CD4-positive, alpha-beta T cell (primary cell): ENCODE measurements around the gene DLGAP3. TPM values are rescaled to one million over a fixed set of nuclear protein-coding genes. Genes with fewer than 3 reads are reported as not detected.

ENCODE experiments used
- ATAC-seq: fragments of 200-7000 bp; cut with Tn5 transposase; one replicate; pipeline ENCODE4 v1.10.0; 2022; ENCODE audit warnings: mild to moderate bottlenecking; ENCODE audit not compliant: poor library complexity
- CTCF ChIA-PET: fragments of 350-600 bp; sonication (Branson Sonifier 250); formaldehyde crosslinking; loops from one replicate; lab custom pipeline; 2021; ENCODE audit warnings: antibody characterized with exemption, inconsistent platforms; lab: Charles Lee
- POLR2A ChIA-PET: fragments of 350-600 bp; sonication (Branson Sonifier 250); formaldehyde crosslinking; loops from one replicate; lab custom pipeline; 2021; ENCODE audit warnings: antibody characterized with exemption, inconsistent platforms; lab: Charles Lee
- DNase-seq, 14 experiments: peaks; one replicate each; pipeline ENCODE4 v3.0.0-alpha.2; 2013 to 2020; ENCODE audit warnings: mixed read lengths in 2 of 14
- H3K27ac ChIP-seq, 2 donors: one replicate each; pipeline versions ENCODE4 v1.5.1 to v1.7.0; 2013; ENCODE audit warnings: low read length in 2 of 2, low read depth in 1 of 2, mild to moderate bottlenecking in 1 of 2
- H3K27me3 ChIP-seq, 2 experiments: 1 replicate in 1 of 2; 2 replicates in 1 of 2; pipeline versions ENCODE4 v1.6.1 to v1.7.0; 2013; ENCODE audit warnings: low read length in 2 of 2, control low read depth in 1 of 2, mild to moderate bottlenecking in 1 of 2, moderate library complexity in 1 of 2; ENCODE audit not compliant: insufficient read depth in 2 of 2, control insufficient read depth in 1 of 2
- H3K36me3 ChIP-seq: one replicate; pipeline ENCODE4 v1.6.1; 2013; ENCODE audit warnings: low read length, control low read depth; ENCODE audit not compliant: insufficient read depth
- H3K4me1 ChIP-seq: one replicate; pipeline ENCODE4 v1.6.1; 2013; ENCODE audit warnings: low read length, control low read depth; ENCODE audit not compliant: insufficient read depth
- H3K4me3 ChIP-seq: one replicate; pipeline ENCODE4 v1.5.1; 2013; ENCODE audit warnings: mild to moderate bottlenecking, low read length, moderate library complexity
- H3K9me3 ChIP-seq, 2 experiments: 1 replicate in 1 of 2; 2 replicates in 1 of 2; pipeline versions ENCODE4 v1.6.1 to v1.7.0; 2013; ENCODE audit warnings: low read length in 2 of 2, mild to moderate bottlenecking in 2 of 2, control low read depth in 1 of 2, moderate library complexity in 1 of 2; ENCODE audit not compliant: control insufficient read depth in 1 of 2, insufficient read depth in 1 of 2
- H3K27ac Mint-ChIP-seq: one replicate; pipeline ENCODE4 v1.8.0; 2020; ENCODE audit warnings: mixed read lengths
- H3K27me3 Mint-ChIP-seq: one replicate; pipeline ENCODE4 v1.8.0; 2021; ENCODE audit warnings: mixed read lengths
- H3K36me3 Mint-ChIP-seq: one replicate; pipeline ENCODE4 v1.8.0; 2021; ENCODE audit warnings: low read depth, mixed read lengths
- H3K4me1 Mint-ChIP-seq: one replicate; pipeline ENCODE4 v1.8.0; 2021; ENCODE audit warnings: low read depth, mixed read lengths
- H3K4me3 Mint-ChIP-seq: one replicate; pipeline ENCODE4 v1.8.0; 2020; ENCODE audit warnings: mild to moderate bottlenecking, mixed read lengths
- H3K9me3 Mint-ChIP-seq: one replicate; pipeline ENCODE4 v1.8.0; 2020; ENCODE audit warnings: mixed read lengths
- intact Hi-C, 2 experiments: fragments of 100-400 bp; cut with DNase I in 1 of 2; cut with micrococcal nuclease in 1 of 2; formaldehyde crosslinking; loops; one replicate each; pipeline versions ENCODE4 v1.15.1 to v1.9.0; 2023 to 2025; cut with DNase I, micrococcal nuclease
- total RNA-seq, 174 experiments: library from RNA in 2 of 174; stranded (reverse) in 2 of 174; gene quantifications; one replicate each; pipeline ENCODE4 v1.2.3 and lab custom pipeline; 2021 to 2026
- TF ChIP-seq, protein P1 (sequence below): fragments of 200-600 bp; IDR thresholded peaks from one replicate; pipeline ENCODE4 v1.8.0; 2022; ENCODE audit warnings: antibody characterized with exemption, mild to moderate bottlenecking

DLGAP3 gene
- total RNA-seq, 2 experiments from 2014 or later: 0.34 to 0.44 TPM

DNA sequence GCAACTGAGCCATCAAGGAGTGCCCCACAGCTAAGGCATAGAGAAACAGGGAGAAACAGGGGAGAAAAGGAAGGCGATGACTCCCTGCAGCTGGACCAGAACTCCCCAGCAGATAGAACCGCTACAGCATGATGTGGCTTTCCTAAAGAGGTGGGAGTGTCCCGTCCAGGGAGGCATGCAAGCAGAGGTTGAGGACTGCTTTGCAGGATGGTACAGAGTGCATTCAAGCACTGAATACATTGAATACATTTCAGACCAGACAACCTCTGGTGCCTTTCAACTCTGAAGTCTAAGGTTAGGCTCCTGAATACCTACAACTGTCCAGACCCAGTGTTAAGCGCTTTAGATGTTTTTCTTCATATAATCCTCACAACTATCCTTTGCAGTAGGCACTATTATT lies 13.3 kb downstream of the DLGAP3 start:
- no peak overlapping the region for H3K4me3 ChIP-seq
- H3K9me3 ChIP-seq: no peaks in the 10 kb centered on the region
- no peaks in the 10 kb centered on the region for H3K9me3 Mint-ChIP-seq
- no peak overlapping the region for H3K4me3 Mint-ChIP-seq
- intact Hi-C loops: no loop called here
- H3K27ac ChIP-seq: no peak overlapping the region
- ChIA-PET POLR2A (no interaction called here), CTCF (no interaction called here)
- DNase-seq (no peak), ATAC-seq (no peak)
- H3K36me3 Mint-ChIP-seq: no peaks in the 10 kb centered on the region
- no peaks in the 10 kb centered on the region for H3K36me3 ChIP-seq
- TF ChIP-seq, protein P1, sequence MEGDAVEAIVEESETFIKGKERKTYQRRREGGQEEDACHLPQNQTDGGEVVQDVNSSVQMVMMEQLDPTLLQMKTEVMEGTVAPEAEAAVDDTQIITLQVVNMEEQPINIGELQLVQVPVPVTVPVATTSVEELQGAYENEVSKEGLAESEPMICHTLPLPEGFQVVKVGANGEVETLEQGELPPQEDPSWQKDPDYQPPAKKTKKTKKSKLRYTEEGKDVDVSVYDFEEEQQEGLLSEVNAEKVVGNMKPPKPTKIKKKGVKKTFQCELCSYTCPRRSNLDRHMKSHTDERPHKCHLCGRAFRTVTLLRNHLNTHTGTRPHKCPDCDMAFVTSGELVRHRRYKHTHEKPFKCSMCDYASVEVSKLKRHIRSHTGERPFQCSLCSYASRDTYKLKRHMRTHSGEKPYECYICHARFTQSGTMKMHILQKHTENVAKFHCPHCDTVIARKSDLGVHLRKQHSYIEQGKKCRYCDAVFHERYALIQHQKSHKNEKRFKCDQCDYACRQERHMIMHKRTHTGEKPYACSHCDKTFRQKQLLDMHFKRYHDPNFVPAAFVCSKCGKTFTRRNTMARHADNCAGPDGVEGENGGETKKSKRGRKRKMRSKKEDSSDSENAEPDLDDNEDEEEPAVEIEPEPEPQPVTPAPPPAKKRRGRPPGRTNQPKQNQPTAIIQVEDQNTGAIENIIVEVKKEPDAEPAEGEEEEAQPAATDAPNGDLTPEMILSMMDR: no peak
- H3K27me3 Mint-ChIP-seq: peaks cover 32% of the 10 kb centered on the region
- H3K27me3 ChIP-seq: peaks cover 6 to 22% of the 10 kb centered on the region in 2 experiments
- H3K4me1 Mint-ChIP-seq: no peaks in the 10 kb centered on the region
- H3K4me1 ChIP-seq: peaks cover 12% of the 10 kb centered on the region
- no peak overlapping the region for H3K27ac Mint-ChIP-seq

DNA sequence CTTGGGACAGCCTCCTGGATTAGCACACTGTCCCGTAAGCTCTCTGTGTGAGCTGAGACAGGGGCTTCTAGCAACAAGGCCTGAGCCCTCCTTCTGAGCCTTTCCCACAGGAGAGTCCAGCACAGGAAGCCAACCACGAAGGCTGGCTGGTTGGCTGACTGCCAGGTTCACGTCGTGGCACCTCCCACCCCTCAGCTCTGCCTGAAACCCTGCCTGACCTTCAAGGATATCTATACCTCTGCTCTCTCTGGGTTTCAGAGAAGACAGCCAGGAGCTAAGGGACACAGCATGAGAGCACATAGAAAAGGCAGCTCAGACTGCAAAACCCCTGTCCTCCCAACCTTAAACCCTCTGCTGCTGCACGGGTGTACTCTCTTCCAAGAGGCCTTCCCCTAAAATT lies 13.9 kb downstream of the DLGAP3 start:
- Histone ChIP-seq H3K27ac (no peak overlapping the region), H3K36me3 (no peaks in the 10 kb centered on the region), H3K4me1 (peaks cover 12% of the 10 kb centered on the region), H3K4me3 (no peak overlapping the region), H3K27me3 (peaks cover 4 to 22% of the 10 kb centered on the region in 2 experiments), H3K9me3 (no peaks in the 10 kb centered on the region)
- H3K9me3 Mint-ChIP-seq: no peaks in the 10 kb centered on the region
- H3K4me1 Mint-ChIP-seq: no peaks in the 10 kb centered on the region
- DNase-seq (no peak), ATAC-seq (no peak)
- no peak overlapping the region for H3K27ac Mint-ChIP-seq
- H3K4me3 Mint-ChIP-seq: no peak overlapping the region
- H3K27me3 Mint-ChIP-seq: peaks cover 26% of the 10 kb centered on the region
- ChIA-PET POLR2A (no interaction called here), CTCF (no interaction called here)
- no peaks in the 10 kb centered on the region for H3K36me3 Mint-ChIP-seq
- intact Hi-C loops: no loop called here
- TF ChIP-seq, protein P1: no peak

DNA sequence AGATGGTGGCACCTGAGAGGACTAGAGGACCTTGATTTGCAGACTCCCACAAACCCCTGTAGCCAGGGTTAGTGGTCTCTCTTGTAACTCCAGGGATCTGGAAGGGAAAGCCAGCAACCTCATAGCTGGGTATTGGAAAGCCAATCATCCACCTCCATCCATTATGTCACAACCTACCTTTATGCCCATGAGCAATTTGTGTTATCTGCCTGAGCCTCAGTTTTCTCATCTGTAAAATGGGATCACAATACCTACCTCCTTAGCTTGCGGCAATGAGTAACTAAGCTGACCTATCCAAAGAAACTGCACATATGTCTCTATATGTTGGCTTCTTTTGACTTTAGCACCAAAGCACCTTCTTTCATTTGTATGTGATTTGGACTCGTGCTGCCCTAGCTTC lies 14.5 kb downstream of the DLGAP3 start:
- no peaks in the 10 kb centered on the region for H3K9me3 Mint-ChIP-seq
- peaks cover 0 to 22% of the 10 kb centered on the region in 2 experiments for H3K27me3 ChIP-seq
- peaks cover 12% of the 10 kb centered on the region for H3K4me1 ChIP-seq
- TF ChIP-seq, protein P1: no peak
- no peaks in the 10 kb centered on the region for H3K9me3 ChIP-seq
- H3K27me3 Mint-ChIP-seq: peaks cover 21% of the 10 kb centered on the region
- no peaks in the 10 kb centered on the region for H3K36me3 ChIP-seq
- ChIA-PET POLR2A (interaction anchor here (0.5 kb wide), 1 partner anchor 443 kb away, joined by 3 read pairs; no protein-coding TSS in a partner anchor), CTCF (no interaction called here)
- intact Hi-C loops: no loop called here
- no peak for DNase-seq
- no peaks in the 10 kb centered on the region for H3K4me1 Mint-ChIP-seq
- no peak overlapping the region for H3K27ac Mint-ChIP-seq
- H3K27ac ChIP-seq: no peak overlapping the region
- no peak overlapping the region for H3K4me3 ChIP-seq
- H3K36me3 Mint-ChIP-seq: no peaks in the 10 kb centered on the region
- no peak overlapping the region for H3K4me3 Mint-ChIP-seq
- ATAC-seq: no peak
